GM10266 (cell line): ENCODE measurements around the gene DTNA.
"Not testable (repeated sequence)": the region's sequence is repeated elsewhere in the genome, so short reads cannot be mapped to it uniquely, and the experiment has no call there.

Experiments used
- DNase-seq: peaks from one replicate; pipeline ENCODE4 v3.0.0; 2012; ENCODE audit errors: extremely low spot score
- CTCF ChIP-seq: IDR thresholded peaks from 2 replicates; pipeline ENCODE4 v1.5.1; 2012; ENCODE audit warnings: mild to moderate bottlenecking, low read depth; ENCODE audit not compliant: control insufficient read depth, insufficient read depth; ENCODE audit errors: missing control alignments

DTNA gene

GRCh38 chr18:34890486-34891085 is 180.5 kb downstream of the DTNA start:
- TF ChIP-seq CTCF: no peak
- no peak for DNase-seq

GRCh38 chr18:34892379-34892778 is 182.3 kb downstream of the DTNA start:
- no peak for DNase-seq
- no peak for TF ChIP-seq CTCF

DNA sequence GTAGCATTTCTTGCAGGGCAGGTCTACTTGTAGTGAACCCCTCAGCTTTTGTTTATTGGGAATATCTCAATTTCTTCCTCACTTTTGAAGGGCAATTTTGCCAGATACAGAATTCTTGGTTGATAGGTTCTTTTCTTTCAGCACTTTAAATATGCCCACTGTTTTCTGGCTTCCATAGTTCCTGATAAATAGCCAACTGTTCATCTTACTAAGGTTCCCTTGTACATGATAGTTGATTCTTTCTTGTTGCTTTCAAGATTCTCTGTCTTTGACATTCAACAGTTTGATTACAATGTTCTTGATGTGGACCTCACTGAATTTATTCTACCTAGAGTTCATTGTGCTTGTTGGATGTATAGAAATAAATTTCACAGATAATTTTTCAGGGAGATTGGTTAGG is 183.1 kb downstream of the DTNA start:
- no peak for DNase-seq
- no peak for TF ChIP-seq CTCF

GRCh38 chr18:34901299-34901698 is 191.2 kb downstream of the DTNA start:
- no peak for TF ChIP-seq CTCF
- no peak for DNase-seq

- no peak for TF ChIP-seq CTCF
- DNase-seq: no peak
These were observed 194.9 kb downstream of the DTNA start for GRCh38 chr18:34904994-34905393.

DNA sequence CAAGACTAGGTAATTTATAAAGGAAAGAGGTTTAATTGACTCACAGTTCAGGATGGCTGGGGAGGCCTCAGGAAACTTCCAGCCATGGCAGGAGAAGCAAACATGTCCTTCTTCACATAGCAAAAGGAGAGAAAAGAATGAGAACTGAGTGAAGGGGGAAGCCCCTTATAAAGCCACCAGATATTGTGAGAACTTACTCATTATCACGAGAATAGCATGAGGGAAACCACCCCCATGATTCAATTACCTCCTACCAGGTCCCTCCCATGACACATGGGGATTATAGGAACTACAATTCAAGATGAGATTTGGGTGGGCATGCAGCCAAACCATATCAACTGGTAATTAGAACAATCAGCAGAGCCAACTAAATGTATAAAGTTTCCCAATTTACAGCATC is 196.9 kb downstream of the DTNA start:
- not testable (repeated sequence) for DNase-seq

GRCh38 chr18:34909637-34910364 is 199.7 kb downstream of the DTNA start:
- DNase-seq: no peak
- TF ChIP-seq CTCF: no peak
